Colon (tissue), 2 donors: ENCODE data around the gene SH2B3.
"Not testable (repeated sequence)": the region's sequence is repeated elsewhere in the genome, so short reads cannot be mapped to it uniquely, and the experiment has no call there.

Experiments used
- FAIRE-seq: peaks from 2 replicates; lab custom pipeline; 2012; peaks lifted over from hg19 to GRCh38; lab: Jason Lieb, UNC
- donor health status: control.
- donor health status: control.

SH2B3 gene

DNA sequence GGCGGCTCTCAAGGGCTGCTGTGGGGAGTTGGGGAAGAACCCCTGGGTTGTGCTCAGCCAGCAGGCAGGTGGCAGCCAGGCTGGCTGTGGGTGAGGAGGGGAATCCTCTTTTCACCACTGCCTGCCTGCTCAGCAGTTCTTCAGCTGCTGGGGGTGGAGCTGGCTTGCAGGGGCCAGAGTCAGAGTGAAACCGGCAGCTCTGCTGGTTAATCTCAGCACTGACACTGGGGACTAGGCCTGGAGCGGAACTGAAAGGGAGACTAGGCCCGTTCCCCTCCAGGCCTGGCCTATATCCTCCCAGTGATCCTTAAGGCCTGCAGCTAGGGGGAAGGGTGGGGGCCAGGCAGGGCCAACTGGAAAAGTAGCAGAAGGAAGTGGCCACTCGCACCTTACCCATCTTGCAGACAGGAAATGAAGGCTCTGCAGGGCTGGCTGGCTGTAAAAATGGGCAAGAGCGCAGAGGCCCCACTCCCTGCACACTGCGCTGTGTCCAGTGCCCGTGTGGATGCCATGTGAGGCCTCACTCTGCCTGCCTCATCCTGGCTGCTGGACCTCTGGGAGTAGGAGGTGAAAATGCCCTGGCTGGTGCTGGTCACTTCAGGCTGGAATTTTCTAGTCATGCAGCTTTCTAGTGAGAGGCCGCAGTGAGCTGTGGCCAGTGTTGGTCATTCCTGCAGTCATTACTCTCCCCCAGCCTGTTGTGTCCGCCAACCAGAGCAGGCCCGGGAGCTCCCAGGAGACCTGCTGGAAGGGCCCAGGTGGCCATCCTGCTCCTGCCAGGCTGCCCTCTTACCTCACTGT is 39.4 kb downstream of the SH2B3 start:
- FAIRE-seq, result no peak

DNA sequence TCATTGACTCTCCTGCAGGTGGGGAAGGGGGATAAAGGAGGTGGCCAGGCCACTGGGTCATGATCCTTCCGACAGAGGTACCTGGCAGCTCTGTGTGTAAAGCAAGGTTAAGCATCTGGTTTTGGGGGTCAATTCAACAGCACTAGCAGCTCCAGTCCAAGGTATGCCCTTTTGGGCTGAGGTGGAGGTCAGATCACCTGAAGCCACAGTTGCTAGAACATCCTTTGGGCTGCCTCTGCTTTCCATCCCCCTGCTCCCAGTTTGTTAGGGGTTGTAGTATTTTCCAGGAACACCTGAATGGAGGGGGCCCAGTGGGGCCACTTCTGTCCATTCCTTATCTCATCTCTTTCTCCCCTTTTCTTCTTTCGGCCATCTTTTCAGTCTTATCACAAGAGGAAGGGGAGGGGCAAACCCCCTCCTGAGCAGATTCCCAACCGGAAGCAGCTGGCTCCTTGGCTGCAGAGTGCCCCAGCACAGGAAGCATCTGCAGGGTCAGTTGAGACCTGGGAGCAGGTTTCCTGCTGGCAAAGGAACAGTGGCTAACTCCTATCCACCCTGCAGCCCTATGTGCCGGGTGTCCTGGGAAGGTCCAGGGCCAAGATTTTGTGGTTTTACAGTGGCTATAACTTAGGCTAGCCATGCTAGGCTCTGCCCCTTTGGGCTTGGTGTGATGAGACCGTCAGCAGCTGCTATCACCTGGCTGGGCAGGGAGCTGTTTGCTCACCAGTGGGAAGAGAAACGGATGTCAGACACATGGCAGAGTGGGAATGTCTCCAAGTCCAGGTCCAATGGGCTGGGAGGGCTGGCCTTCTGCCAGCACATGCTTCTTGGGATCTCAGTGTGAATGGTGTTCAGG is 40.2 kb downstream of the SH2B3 start:
- no peak for FAIRE-seq

DNA sequence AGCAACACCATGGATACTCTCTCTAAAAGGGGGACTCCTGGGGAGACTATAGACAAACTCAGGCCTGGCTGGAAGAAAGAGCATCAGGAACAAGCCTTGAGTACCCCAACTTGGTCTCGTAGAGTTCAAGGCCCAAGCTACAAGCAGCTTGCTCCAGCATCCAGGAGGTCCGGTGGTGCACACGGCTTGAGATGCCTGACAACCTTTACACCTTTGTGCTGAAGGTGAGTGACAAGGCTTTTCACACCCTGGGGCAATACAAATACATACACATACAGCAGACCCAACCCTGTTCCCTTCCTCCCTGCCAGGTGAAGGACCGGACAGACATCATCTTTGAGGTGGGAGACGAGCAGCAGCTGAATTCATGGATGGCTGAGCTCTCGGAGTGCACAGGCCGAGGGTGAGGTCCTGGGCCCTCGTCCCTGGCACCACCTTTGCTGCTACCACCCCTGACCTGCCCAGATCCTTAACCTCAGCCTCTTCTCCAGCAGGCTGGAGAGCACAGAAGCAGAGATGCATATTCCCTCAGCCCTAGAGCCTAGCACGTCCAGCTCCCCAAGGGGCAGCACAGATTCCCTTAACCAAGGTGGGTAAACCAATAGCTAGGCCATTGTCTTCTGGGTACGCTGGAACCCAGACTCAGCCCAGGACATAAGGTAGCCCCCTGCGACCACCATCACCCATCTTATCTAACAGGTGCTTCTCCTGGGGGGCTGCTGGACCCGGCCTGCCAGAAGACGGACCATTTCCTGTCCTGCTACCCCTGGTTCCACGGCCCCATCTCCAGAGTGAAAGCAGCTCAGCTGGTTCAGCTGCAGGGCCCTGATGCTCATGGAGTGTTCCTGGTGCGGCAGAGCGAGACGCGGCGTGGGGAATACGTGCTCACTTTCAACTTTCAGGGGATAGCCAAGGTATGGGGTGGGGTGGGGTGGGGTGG is 41.2 kb downstream of the SH2B3 start:
- no peak for FAIRE-seq

DNA sequence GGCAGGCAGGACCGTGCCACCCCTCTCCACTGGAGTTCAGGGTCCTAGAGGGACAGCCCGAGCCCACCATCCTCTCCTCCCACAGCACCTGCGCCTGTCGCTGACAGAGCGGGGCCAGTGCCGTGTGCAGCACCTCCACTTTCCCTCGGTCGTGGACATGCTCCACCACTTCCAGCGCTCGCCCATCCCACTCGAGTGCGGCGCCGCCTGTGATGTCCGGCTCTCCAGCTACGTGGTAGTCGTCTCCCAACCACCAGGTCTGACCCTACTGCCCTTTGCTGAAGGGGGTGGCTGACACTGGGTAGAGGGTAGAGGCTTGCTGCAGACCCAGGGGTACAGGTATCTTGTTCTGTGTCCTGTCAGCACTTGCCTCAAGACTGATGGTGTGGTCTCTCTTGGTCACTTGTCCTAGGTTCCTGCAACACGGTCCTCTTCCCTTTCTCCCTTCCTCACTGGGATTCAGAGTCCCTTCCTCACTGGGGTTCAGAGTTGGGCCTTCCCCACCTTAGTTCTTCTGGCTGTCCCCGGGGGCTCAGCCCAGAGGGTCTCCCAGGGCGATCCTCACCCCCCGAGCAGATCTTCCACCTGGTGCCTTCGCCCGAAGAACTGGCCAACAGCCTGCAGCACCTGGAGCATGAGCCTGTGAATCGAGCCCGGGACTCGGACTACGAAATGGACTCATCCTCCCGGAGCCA is 42.0 kb downstream of the SH2B3 start:
- FAIRE-seq, result no peak

DNA sequence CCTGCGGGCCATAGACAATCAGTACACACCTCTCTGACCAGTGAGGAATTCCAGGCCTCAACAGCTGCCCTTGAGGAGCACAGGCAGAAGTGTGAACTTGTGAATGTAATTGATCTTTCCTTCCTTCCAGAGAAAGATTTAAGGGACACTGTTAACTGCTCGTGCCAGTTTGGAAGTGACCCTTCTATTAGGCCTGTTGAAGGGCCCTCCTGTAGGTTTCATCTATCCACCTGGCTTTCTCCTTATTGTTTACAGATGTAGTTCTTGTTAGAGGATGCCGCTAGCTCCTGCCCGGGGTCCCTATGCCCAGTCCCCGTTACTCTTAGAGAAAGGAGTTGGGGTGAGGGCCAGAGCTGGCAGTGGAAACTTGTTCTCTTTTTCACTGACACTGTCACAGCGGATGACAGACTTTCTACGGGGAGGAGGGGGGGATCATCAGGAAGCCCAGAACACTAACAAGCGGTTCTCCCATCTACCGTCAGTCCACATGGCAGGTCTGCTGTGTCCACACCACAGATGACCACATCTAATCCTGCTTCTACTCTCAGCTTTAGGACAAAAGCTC is 42.6 kb downstream of the SH2B3 start:
- FAIRE-seq, result no peak

DNA sequence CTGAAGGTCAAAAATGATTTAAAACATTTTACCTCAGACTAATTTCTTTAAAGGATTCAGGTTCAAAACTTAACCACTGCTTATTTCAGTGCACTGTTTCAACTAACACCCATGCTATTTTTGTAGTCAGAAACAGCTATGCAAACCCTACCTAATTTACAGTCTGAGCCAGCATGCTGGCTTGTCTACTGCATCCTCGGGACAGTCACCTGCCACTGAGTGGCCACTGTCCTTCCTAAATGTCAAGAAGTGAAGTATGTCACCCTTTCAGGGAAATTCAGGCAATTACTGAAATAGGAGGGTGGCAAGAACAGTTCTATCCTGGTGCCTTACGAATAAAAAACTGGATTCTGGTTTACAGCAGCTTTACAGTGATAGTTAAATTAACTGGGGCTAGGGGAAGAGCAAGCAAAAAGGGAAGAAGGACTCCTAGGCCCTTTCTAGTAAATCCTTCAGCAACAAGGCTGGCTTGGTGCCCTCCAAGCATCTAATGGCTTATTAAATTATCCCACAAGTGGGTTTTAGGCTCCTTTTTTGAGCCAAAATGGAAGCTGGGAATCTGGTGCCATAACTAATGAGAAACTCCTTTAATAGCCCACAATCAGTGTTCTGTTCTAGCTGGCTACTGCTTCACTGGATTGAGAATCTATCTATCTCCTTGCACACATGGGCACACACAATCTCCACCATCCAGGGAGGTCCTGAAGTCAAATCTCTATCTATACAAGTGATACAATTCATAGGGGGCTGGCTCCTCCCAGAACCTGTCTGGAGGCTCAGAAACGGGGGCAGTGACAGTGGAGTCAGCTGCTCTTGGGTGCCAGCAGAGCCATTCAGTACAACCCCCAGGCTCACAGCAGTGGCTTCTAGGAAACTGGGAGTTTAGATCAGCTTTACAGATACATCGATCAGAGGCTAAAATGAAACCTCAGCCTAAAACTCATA is 43.4 kb downstream of the SH2B3 start:
- no peak for FAIRE-seq

DNA sequence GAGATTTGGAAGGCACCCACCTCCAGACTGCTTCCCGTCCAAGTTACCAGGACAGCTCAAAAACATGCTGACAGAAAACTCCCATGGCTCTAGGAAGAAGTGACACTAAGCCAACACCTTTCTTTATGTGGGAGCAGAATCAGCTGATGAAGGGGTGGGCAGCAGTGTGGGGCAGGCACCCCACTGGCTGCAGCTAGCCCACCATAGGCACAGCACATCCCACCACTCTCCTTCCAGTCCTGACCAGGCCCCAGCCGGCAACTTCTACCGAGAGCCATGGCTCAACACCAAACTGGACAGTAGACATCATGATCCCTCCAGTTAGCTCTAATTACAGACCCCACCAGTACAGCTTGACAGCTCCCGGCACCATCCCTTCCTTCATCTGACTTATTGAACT is 45.0 kb downstream of the SH2B3 start:
- FAIRE-seq, result no peak

DNA sequence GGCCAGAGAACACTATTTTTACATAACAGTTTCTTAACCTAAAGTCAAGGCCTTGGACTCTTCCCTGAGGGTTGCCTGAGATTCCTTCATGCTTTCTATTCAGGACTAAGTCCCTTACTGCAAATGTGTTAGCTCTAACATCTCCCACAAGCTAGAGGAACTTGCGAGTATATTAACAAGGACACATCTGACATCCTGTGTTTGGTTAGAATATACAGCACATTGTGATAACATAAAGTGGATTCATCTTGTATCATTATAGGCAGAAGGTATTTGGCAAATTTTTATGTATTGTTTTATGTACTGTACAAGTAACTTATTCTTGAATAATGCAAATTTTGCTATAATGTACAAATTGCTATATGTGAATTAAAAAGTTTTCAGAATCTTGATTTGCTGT is 45.5 kb downstream of the SH2B3 start:
- no peak for FAIRE-seq

DNA sequence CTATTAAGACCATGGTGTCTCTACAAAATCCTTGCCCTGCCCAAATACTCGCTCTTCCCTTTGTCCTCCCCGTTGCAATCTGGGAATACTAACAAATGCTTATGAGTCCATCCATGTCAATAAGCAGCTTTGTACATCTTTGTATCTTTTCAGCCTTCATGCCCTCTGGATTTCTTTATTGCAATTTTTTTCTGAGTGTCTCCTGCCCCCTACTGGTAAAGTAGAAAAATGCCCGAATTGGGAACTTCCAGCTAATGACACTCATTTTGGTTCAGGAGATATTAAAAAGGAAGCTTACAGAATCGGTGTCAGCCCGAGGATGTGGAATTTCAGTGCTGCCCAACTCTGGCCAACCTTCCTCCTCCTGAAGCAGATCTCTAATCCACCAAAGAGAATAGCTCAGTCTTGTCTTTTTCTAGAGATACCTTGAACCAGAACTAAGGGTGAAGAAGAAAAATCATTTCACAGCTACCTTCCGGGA is 46.0 kb downstream of the SH2B3 start:
- no peak for FAIRE-seq

DNA sequence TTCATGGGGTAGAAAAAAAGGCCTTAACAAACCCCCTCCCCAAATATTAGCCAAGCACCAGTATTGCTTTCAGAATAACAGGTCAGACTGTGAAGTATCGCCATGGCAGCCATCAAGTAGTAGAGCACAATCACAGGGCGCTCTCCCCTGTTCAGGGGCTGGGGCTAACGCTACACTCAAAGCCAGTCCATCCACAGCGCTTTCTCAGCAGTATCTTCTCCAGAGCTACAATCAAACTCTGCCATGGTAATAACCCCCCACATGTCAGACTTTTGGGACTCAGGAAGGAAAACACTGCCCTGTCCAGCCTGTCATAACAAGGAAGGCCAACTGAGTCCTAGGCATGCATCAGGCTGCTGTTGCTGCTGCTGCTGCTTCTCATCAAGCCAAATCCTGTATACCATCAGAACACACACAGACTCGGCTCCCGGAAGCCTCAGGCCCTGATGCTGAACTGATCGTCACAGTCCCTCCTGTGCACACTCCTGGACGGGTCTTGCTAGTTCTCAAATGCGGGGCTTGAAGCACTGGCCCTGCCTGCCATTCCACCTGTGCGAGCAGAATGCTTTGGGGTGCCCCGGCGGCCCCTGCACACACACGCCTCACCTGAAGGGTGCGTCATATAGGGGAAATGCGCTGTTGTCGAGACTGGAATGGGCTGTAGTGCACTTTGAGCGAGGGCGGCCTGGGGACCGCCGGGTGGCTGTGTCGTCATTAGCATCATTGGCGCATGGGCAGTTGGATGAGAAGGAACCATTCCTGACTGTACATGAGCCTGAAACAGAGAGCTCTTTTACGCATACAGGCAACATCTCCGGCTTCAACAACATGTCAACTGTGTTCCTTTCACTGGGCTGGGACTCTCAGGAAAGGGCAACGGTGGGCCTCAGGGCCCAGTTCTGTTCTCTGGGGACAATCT is 47.6 kb downstream of the SH2B3 start:
- no peak for FAIRE-seq

DNA sequence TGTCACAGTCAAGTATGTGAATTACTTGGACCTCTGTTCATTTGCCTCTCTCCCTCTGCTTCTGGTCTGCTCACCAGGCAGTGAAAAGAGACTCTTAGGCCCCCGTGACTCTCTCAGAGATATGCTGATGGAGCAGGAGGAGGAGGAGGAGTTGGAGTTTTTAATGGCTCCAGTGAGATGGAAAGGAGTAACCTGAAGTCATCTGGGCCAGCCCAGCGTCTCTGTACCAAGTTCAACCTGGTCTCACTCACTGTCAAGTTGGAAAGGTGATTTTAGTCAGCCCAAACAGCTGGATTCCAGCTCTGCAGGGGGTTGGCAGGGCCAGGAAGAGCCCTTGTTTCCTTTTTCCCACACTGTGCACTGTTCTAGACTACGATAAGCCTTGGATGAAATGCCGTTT is 48.6 kb downstream of the SH2B3 start:
- FAIRE-seq, result no peak

DNA sequence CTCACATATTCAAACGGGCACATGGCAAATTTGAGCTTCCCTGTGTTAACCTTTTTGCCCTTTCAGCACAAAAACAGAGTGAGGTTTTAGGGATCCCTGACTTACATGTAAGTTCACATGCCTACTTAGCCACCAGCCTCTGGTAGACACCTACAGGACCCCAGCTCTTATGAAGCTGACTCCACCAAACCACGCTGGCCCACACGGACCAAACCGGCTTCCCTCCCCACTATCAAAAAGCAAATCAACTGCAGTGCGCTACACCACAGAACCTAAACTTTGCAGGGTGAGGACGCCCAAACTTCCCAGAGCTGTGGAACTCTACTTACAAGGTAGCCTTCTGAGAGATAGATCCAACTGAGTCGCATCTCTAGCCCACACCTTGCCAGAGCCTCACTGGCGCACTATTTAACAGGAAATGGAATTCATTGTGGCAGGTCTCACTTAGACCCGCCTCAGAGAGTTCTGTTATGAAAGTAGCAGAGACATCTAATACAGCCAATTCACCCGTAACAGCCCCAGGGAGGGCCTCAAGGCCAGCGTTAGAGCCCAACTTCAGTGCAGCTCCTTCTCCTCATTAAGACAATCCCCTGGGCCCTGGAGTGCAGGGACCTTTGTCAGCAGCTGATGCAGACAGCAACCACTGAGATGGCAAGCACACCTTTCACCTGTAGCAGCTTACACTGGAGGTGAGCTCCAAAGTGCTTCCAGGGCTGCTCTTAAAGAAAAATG is 49.2 kb downstream of the SH2B3 start:
- no peak for FAIRE-seq

DNA sequence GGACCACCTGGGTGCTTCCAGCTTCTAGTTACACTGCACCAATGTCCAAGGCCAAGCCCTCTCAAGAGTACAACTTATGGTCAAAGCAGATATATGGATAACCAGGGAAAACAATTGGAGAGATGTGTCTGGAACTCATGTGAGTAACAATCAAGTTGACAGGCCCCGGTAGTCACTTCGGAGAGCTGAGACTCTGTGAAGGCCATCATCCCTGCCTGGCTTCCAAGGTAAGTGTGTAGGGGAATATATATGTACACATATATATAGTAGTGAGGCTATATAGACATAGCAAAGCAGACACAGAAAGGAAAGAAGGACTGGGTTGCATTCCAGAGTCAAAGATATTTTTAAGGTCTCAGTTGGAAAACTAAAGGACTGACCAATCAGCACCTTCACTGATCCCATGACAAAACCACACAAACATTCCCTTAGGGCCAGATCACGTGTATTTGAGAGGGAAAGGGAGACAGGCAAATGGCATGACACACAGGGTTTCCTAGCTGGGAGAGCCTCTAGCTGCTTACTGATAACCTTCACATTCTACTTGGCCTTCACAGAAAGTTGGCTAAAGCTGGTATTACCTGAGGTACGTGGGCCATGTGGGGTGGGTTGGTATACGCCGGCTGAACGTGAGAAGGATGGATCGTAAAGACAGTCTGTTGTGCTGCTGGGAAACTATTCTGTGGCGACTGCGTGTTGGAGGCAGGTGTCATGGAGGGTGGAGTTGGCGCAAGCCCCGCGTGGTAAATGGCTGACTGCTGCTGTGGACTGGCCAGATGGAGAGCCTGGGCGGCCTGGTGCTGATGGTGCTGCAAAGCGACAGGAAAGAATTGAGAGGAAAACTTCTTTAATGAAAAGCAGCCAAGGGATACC is 50.0 kb downstream of the SH2B3 start:
- no peak for FAIRE-seq

DNA sequence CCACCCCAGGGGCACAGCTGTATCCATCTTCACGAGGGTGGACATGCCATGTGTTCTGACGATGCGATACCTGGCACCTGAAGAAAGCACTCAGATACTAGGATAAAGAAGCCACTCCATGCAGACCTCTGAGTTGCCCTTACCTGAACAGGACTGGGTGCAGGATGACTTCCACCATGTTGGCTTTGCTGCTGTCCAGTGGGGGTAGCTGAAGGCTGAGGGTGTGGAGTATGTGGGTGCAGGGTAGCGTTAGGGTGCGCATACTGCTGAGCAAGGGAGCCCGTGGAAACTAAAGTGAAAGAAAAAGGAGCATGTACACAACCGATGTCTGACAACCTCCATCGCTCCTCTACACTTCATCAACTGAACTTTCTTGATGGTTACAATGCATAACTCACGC is 51.3 kb downstream of the SH2B3 start:
- no peak for FAIRE-seq

DNA sequence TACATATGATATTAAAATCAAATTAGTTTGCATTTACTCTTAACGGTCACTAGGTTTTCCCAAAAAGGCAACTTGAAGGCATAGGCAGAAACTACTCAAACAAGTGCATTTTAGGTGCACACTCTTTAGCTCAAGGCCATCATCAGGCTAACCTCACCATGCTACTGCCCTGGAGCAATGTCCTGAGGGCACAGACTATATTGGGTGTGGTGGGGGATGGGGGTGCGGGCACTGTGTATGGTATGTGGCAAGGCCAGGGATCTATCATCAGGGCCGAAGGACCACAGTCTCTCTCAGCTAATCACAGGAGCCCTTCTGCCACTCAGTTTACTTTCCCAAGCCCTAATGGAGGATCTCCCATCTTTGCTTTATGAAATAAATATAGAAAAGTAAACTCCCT is 51.9 kb downstream of the SH2B3 start:
- no peak for FAIRE-seq

DNA sequence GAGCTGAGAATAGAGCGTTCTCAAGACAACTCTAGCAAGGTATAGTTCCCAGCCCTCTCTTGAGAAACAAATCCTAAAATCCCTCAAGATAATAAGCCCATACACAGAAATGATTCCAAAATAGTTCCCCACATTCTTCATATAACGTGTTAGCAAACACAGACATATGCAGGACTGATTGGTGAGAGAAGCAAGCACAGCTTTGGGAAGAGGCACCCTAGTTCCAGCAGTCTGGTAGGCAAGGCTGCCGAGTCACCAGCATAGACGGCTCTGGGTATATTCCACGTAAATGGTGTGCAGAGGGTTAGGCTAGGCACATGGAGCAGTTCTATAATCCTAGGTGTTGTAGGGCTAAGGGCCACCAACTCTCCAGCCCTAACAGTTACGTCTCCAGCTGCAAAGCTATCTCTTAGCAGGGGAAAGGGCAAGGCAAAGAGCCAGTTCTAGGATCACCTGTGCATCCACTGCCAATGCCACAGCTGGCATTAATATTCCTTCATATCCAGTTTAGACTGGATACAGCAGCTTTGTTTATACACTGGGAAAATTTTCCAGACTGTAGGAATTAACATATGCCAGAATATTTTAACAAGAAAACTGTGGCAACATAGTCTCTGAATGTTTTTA is 52.9 kb downstream of the SH2B3 start:
- no peak for FAIRE-seq

DNA sequence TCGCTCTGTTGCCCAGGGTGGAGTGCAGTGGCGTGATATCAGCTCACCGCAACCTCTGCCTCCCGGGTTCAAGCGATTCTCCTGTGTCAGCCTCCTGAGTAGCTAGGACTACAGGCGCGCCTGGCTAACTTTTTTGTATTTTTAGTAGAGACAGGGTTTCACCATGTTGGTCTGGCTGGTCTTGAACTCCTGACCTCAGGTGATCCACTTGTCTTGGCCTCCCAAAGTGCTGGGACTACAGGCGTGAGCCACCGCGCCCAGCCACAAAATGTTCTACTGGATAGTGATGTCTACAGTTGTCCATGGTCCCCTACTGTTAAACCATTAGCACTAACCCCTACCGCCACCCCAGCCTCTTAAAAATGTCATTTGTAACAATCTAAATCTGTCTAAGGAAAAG is 54.4 kb downstream of the SH2B3 start:
- not testable (repeated sequence) for FAIRE-seq
